ENCODE results near the gene OR6V1.

DNA sequence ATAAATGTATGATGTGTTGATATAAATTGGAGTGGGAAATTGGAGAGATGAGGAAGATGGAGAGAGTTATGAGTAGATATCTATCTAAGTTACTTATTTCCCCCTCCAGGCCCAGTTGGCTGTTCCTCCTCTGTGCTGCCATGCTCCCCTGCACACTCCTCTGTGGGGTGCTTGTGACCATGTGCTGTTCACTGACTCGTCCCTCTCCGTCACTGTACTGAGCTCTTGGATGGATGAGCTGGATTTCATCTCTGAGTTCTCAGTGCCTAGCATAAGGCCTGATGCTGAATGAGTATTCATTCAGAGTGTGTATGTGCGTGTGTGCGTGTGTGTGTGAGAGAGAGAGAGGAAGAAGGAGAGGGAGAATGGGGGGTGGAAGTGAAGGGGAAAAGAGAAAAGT is 39.7 kb upstream of the OR6V1 start:
- TF ChIP-seq, protein P1, sequence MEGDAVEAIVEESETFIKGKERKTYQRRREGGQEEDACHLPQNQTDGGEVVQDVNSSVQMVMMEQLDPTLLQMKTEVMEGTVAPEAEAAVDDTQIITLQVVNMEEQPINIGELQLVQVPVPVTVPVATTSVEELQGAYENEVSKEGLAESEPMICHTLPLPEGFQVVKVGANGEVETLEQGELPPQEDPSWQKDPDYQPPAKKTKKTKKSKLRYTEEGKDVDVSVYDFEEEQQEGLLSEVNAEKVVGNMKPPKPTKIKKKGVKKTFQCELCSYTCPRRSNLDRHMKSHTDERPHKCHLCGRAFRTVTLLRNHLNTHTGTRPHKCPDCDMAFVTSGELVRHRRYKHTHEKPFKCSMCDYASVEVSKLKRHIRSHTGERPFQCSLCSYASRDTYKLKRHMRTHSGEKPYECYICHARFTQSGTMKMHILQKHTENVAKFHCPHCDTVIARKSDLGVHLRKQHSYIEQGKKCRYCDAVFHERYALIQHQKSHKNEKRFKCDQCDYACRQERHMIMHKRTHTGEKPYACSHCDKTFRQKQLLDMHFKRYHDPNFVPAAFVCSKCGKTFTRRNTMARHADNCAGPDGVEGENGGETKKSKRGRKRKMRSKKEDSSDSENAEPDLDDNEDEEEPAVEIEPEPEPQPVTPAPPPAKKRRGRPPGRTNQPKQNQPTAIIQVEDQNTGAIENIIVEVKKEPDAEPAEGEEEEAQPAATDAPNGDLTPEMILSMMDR (IDR thresholded peaks at IDR 0.05): no peak
- no peak for TF ChIP-seq POLR2A (IDR thresholded peaks at IDR 0.05)
